Measurements from ENCODE around the gene ZNF565.
"Not testable (repeated sequence)": the region's sequence is repeated elsewhere in the genome, so short reads cannot be mapped to it uniquely, and the experiment has no call there.

The ZNF565 gene

DNA sequence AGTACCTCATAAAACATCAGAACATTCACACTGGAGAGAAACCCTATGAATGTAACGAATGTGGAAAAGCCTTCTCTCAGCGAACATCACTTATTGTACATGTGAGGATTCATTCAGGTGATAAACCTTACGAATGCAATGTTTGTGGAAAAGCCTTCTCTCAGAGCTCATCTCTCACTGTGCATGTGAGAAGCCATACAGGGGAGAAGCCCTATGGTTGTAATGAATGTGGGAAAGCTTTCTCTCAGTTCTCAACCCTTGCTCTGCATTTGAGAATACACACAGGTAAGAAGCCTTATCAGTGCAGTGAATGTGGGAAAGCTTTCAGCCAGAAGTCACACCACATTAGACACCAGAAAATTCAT lies 22.5 kb upstream of the ZNF565 start:
- H3K4me2 ChIP-seq, result no peak overlapping the region
- no peaks in the 10 kb centered on the region for H4K20me1 ChIP-seq (ENCODE audit: insufficient read depth)
- H3K4me1 ChIP-seq (ENCODE audit: low read depth, poor library complexity, severe bottlenecking), result no peaks in the 10 kb centered on the region
- H3K36me3 ChIP-seq (ENCODE audit: insufficient read depth), result peaks cover 43% of the 10 kb centered on the region
- H3K27me3 ChIP-seq (ENCODE audit: insufficient read depth, low read depth), result no peaks in the 10 kb centered on the region
- TF ChIP-seq, protein P1, sequence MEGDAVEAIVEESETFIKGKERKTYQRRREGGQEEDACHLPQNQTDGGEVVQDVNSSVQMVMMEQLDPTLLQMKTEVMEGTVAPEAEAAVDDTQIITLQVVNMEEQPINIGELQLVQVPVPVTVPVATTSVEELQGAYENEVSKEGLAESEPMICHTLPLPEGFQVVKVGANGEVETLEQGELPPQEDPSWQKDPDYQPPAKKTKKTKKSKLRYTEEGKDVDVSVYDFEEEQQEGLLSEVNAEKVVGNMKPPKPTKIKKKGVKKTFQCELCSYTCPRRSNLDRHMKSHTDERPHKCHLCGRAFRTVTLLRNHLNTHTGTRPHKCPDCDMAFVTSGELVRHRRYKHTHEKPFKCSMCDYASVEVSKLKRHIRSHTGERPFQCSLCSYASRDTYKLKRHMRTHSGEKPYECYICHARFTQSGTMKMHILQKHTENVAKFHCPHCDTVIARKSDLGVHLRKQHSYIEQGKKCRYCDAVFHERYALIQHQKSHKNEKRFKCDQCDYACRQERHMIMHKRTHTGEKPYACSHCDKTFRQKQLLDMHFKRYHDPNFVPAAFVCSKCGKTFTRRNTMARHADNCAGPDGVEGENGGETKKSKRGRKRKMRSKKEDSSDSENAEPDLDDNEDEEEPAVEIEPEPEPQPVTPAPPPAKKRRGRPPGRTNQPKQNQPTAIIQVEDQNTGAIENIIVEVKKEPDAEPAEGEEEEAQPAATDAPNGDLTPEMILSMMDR (conservative IDR thresholded peaks at IDR 0.05; ENCODE audit: low read depth, low read length), result no peak
- H2AFZ ChIP-seq (ENCODE audit: low read depth), result no peak overlapping the region
- no peaks in the 10 kb centered on the region for H3K79me2 ChIP-seq (ENCODE audit: insufficient read depth, low read depth)
- no peak overlapping the region for H3K9ac ChIP-seq
- H3K27ac ChIP-seq, result no peak overlapping the region
- no peak overlapping the region for H3K4me3 ChIP-seq (IDR thresholded peaks at IDR 0.05; ENCODE audit: insufficient read depth, low read depth, low read length)

DNA sequence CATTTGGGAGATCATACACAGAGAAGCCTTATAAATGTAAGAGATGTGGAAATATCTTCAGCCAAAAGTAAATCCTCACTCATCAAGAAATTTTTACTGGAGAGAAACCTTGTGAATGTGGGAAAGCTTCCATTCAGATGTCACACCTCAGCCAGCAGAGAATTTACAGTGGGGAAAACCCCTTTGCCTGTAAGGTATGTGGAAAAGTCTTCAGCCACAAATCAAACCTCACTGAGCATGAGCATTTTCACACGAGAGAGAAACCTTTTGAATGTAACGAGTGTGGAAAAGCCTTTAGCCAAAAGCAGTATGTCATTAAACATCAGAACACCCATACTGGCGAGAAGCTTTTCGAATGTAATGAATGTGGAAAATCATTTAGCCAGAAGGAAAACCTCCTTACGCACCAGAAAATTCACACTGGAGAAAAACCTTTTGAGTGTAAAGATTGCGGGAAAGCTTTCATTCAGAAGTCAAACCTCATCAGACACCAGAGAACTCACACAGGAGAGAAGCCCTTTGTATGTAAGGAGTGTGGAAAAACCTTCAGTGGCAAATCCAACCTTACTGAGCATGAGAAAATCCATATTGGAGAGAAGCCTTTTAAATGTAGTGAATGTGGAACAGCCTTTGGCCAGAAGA lies 22.0 kb upstream of the ZNF565 start:
- Histone ChIP-seq H3K9ac (no peak overlapping the region), H3K27ac (no peak overlapping the region), H3K4me1 (ENCODE audit: low read depth, poor library complexity, severe bottlenecking) (no peaks in the 10 kb centered on the region), H3K79me2 (ENCODE audit: insufficient read depth, low read depth) (no peaks in the 10 kb centered on the region), H3K36me3 (ENCODE audit: insufficient read depth) (peaks cover 43% of the 10 kb centered on the region), H3K27me3 (ENCODE audit: insufficient read depth, low read depth) (no peaks in the 10 kb centered on the region), H3K4me3 (IDR thresholded peaks at IDR 0.05; ENCODE audit: insufficient read depth, low read depth, low read length) (no peak overlapping the region), H3K4me2 (no peak overlapping the region), H4K20me1 (ENCODE audit: insufficient read depth) (no peaks in the 10 kb centered on the region), H2AFZ (ENCODE audit: low read depth) (no peak overlapping the region)
- TF ChIP-seq, protein P1 (conservative IDR thresholded peaks at IDR 0.05; ENCODE audit: low read depth, low read length), result no peak

DNA sequence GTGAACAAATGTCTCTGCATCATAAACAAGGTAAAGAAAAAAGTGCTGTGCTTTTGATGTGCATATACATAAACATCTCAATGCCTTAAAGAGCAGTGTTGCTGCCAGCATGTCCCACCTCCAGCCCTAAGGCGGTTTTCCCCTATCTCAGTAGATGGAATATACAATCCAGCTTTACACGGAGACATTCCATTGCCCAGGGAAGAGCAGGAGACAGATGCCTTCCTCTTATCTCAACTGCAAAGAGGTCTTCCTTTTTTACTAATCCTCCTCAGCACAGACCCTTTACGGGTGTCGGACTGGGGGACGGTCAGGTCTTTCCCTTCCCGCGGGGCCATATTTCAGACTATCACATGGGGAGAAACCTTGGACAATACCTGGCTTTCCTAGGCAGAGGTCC lies 19.2 kb upstream of the ZNF565 start:
- not testable (repeated sequence) for H4K20me1 ChIP-seq (ENCODE audit: insufficient read depth)

GRCh38 chr19:36225219-36225892 lies 10.9 kb upstream of the ZNF565 start:
- H3K4me2 ChIP-seq, result no peak overlapping the region
- H3K4me1 ChIP-seq (ENCODE audit: low read depth, poor library complexity, severe bottlenecking), result no peaks in the 10 kb centered on the region
- H4K20me1 ChIP-seq (ENCODE audit: insufficient read depth), result no peaks in the 10 kb centered on the region
- H2AFZ ChIP-seq (ENCODE audit: low read depth), result no peak overlapping the region
- H3K36me3 ChIP-seq (ENCODE audit: insufficient read depth), result peaks cover 60% of the 10 kb centered on the region; the same call in 1 of the 2 replicates
- H3K27ac ChIP-seq, result no peak overlapping the region
- no peaks in the 10 kb centered on the region for H3K27me3 ChIP-seq (ENCODE audit: insufficient read depth, low read depth)
- peaks cover 70% of the 10 kb centered on the region for H3K79me2 ChIP-seq (ENCODE audit: insufficient read depth, low read depth)
- H3K9ac ChIP-seq, result no peak overlapping the region
- H3K4me3 ChIP-seq (IDR thresholded peaks at IDR 0.05; ENCODE audit: insufficient read depth, low read depth, low read length), result no peak overlapping the region
- TF ChIP-seq, protein P1 (conservative IDR thresholded peaks at IDR 0.05; ENCODE audit: low read depth, low read length), result no peak

More for the DNA sequence above, 19.2 kb upstream of the ZNF565 start:
- not testable (repeated sequence) for H3K79me2 ChIP-seq (ENCODE audit: insufficient read depth, low read depth); H3K9ac ChIP-seq; H3K4me3 ChIP-seq (IDR thresholded peaks at IDR 0.05; ENCODE audit: insufficient read depth, low read depth, low read length); H3K4me2 ChIP-seq; H3K4me1 ChIP-seq (ENCODE audit: low read depth, poor library complexity, severe bottlenecking); H3K27me3 ChIP-seq (ENCODE audit: insufficient read depth, low read depth); H2AFZ ChIP-seq (ENCODE audit: low read depth); H3K27ac ChIP-seq
- H3K36me3 ChIP-seq (ENCODE audit: insufficient read depth), result peaks cover 51% of the 10 kb centered on the region

- TF ChIP-seq, protein P1 (conservative IDR thresholded peaks at IDR 0.05; ENCODE audit: low read depth, low read length), result no peak
- peaks cover 54% of the 10 kb centered on the region; the same call in 1 of the 2 replicates for H3K36me3 ChIP-seq (ENCODE audit: insufficient read depth)
- H3K4me1 ChIP-seq (ENCODE audit: low read depth, poor library complexity, severe bottlenecking), result no peaks in the 10 kb centered on the region
- H3K27me3 ChIP-seq (ENCODE audit: insufficient read depth, low read depth), result no peaks in the 10 kb centered on the region
- no peak overlapping the region for H3K9ac ChIP-seq
- peaks cover 94% of the 10 kb centered on the region for H3K79me2 ChIP-seq (ENCODE audit: insufficient read depth, low read depth)
- no peak overlapping the region for H3K4me3 ChIP-seq (IDR thresholded peaks at IDR 0.05; ENCODE audit: insufficient read depth, low read depth, low read length)
- H2AFZ ChIP-seq (ENCODE audit: low read depth), result no peak overlapping the region
- H3K4me2 ChIP-seq, result no peak overlapping the region
- H4K20me1 ChIP-seq (ENCODE audit: insufficient read depth), result no peaks in the 10 kb centered on the region
- no peak overlapping the region for H3K27ac ChIP-seq
Observed at GRCh38 chr19:36222503-36222902, 8.0 kb upstream of the ZNF565 start.

All from KMS-11 (cell line).